Measurements from ENCODE around the gene CHERP. TPM values are rescaled to one million over a fixed set of nuclear protein-coding genes. Genes with fewer than 3 reads are reported as not detected.

Gene CHERP, protein sequence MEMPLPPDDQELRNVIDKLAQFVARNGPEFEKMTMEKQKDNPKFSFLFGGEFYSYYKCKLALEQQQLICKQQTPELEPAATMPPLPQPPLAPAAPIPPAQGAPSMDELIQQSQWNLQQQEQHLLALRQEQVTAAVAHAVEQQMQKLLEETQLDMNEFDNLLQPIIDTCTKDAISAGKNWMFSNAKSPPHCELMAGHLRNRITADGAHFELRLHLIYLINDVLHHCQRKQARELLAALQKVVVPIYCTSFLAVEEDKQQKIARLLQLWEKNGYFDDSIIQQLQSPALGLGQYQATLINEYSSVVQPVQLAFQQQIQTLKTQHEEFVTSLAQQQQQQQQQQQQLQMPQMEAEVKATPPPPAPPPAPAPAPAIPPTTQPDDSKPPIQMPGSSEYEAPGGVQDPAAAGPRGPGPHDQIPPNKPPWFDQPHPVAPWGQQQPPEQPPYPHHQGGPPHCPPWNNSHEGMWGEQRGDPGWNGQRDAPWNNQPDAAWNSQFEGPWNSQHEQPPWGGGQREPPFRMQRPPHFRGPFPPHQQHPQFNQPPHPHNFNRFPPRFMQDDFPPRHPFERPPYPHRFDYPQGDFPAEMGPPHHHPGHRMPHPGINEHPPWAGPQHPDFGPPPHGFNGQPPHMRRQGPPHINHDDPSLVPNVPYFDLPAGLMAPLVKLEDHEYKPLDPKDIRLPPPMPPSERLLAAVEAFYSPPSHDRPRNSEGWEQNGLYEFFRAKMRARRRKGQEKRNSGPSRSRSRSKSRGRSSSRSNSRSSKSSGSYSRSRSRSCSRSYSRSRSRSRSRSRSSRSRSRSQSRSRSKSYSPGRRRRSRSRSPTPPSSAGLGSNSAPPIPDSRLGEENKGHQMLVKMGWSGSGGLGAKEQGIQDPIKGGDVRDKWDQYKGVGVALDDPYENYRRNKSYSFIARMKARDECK
- total RNA-seq, result 30.5 TPM

DNA sequence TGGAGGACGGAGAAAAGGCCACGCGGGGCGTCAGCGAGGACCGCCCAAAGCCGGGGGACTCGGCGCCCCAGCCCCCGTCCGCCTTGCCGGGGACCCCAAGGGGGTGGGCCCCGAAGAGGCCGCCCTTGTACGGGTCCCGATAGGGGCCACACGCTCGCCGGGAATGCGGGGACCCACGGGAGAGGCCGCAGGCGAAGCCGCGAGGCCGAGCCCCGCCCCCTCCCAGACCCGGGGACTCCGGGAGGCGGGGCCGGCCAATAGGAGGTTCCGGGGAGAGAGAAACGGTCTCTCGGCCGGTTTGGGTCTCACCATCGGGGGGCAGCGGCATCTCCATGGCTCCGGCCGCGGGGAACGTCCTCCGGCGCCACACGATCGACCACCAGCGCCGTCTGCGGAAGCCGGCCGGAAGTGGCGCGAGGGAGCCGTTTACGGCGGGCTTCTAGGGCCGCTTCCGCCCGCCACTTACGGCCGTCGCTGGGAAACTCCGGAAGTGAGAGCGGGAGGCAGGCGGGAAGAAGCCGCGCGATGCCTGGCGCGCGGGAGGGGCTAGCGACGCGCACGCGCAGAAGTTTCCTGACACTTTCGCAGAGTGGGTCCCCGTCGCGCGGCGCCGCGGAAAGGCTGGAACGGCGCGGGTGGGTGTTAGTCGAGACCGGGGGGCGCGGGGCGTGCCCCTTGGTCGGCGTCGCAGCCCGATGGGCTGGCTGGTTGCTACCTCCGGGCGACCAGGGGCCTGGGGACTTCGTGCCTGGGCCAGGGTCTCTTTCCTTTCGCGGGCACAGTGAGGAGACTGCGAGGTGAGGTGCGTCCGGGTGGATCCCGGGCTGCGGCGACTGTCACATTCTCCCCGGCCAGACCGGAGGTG lies at the start of gene CHERP:
Gene CHERP (minus strand): TSS at position 393 of the 865 bp plus-strand sequence. CDS start 59 bp downstream, at position 334.

DNA sequence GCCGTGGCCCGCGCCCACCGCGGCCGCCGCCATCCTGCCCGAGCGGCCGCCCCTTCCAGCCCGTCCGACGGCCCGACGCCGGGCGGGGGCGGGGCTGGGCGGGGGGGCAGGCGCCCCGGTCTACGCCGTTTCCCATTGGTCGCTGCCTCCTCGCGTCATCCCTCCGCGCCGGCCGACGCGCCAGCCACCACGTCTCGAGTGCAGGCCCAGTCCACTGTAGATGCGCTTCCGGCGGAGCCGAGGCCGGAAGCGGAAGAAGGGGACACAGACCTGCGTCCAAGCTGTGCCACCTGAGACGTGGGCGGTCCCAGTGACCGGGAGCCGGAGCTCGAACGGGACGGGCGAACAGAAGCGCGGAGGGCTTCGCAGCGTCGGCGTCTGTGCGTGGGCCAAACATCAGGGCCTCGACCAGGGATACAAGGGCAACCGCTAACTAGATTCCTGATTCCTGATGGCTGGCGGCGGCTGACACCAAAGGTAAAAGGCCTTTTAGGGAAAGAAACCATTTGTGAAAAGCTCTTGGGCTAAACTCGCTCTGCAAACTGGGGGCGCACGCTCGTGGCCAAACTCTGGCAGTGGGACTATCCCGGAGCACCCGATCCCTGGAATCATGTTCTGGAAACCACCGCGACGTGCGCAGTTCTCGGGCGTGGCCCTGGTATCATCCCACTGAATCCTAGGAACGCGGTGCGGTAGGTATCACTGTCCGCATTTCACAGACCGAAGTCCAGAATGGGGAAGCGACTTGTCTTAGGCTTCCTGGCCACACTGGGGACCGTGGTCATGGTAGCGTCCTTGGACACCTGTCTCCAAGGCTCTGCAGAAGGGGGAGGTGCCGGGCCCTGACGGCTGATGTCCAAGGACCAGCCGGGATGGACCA lies 30.3 kb upstream of the CHERP start, which contains the start of gene SLC35E1:
Gene SLC35E1 (minus strand): TSS at position 84 of the 880 bp plus-strand sequence. CDS start 51 bp downstream, at position 33.

DNA sequence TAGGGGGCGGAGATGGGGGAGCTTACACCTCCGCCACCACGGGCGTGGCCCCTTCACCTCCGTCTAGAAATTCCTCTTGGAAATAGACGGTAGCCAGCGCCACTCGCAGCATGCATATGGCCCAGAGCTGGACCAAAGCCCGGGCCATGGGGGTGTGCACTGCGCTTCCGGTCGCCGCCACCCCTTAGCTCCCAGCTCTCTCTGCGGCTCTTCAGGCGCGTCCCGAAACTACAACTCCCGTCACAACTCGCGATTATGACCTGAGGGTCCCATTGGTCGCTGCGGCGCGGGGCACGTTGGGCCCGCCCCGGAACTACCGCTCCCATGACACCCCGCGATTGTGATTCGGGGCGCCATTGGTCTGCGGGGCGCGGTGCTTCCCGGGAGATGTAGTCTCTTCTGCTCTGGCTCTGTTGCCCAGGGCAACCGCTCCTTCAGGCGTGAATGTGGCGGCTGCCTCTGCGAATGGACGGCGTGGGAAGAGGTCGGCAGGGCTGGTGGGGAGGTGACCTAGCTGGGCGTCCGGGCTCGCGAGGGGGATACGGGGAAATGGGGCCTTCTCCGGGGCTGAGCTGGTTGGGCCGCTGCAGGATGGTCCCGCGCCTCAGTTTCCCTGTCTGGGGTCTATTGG lies 46.1 kb downstream of the CHERP start, which contains the start of the genes C19orf44 and CALR3:
Gene C19orf44 (plus strand): TSS at position 413 of the 631 bp plus-strand sequence. CDS start 4,399 bp downstream, outside the sequence.
Gene CALR3 (minus strand): TSS at position 186 of the 631 bp plus-strand sequence. CDS start 38 bp downstream, at position 148.

Small RNAs within 50 kb of the gene (small RNA-seq; reads per million reads assigned to genes)
- gene RN7SL146P (ENCODE audit: low replicate concordance), result not detected

Other genes starting within 250 kb of the CHERP start
- 54.6 TPM for gene KLF2, start 217.6 kb downstream of the CHERP start, total RNA-seq
- gene EPS15L1, start 70.5 kb downstream of the CHERP start, total RNA-seq, result 28.6 TPM
- not detected for gene CALR3, start 46.3 kb downstream of the CHERP start, total RNA-seq
- 8.8 TPM for gene C19orf44, start 46.0 kb downstream of the CHERP start, total RNA-seq
- 32.5 TPM for gene SLC35E1, start 30.0 kb upstream of the CHERP start, total RNA-seq
- gene MED26, start 85.8 kb upstream of the CHERP start, total RNA-seq, result 6.7 TPM
- gene SMIM7, start 117.7 kb upstream of the CHERP start, total RNA-seq, result 102 TPM
- 45.7 TPM for gene TMEM38A, start 118.7 kb upstream of the CHERP start, total RNA-seq
- 0.18 TPM for gene NWD1, start 177.4 kb upstream of the CHERP start, total RNA-seq

Measured in metanephros (tissue), 2 donors.